ENCODE measurements around the gene KCNIP4. TPM values are rescaled to one million over a fixed set of nuclear protein-coding genes. Genes with fewer than 3 reads are reported as not detected.

The KCNIP4 gene
- total RNA-seq, 1 donor, result 1.7 TPM

DNA sequence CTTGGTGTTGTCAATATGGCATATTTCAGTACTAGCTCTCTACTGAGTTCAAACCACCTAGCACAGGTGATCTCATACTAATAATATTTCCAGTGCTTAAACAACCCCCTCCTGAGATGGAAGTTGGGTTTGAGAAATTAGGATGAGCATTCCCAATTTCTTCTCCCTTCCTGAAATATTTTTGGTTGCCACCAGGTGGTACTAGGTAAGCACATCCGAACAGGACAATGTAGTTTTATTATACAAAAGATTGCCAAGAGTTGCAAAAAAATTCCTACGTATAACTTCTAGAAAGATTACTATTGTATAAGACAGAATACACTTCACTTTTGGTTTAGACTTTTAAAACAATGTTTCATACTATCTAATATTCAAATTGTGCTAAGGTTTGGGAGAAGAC is 763.8 kb downstream of the KCNIP4 start:
- DNase-seq (ENCODE audit: low read depth), result no peak
- no peak overlapping the region for H3K4me3 ChIP-seq (ENCODE audit: low read depth, low read length)
- TF ChIP-seq, protein P1, sequence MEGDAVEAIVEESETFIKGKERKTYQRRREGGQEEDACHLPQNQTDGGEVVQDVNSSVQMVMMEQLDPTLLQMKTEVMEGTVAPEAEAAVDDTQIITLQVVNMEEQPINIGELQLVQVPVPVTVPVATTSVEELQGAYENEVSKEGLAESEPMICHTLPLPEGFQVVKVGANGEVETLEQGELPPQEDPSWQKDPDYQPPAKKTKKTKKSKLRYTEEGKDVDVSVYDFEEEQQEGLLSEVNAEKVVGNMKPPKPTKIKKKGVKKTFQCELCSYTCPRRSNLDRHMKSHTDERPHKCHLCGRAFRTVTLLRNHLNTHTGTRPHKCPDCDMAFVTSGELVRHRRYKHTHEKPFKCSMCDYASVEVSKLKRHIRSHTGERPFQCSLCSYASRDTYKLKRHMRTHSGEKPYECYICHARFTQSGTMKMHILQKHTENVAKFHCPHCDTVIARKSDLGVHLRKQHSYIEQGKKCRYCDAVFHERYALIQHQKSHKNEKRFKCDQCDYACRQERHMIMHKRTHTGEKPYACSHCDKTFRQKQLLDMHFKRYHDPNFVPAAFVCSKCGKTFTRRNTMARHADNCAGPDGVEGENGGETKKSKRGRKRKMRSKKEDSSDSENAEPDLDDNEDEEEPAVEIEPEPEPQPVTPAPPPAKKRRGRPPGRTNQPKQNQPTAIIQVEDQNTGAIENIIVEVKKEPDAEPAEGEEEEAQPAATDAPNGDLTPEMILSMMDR (IDR thresholded peaks at IDR 0.05; ENCODE audit: insufficient read depth, low read length), result no peak

DNA sequence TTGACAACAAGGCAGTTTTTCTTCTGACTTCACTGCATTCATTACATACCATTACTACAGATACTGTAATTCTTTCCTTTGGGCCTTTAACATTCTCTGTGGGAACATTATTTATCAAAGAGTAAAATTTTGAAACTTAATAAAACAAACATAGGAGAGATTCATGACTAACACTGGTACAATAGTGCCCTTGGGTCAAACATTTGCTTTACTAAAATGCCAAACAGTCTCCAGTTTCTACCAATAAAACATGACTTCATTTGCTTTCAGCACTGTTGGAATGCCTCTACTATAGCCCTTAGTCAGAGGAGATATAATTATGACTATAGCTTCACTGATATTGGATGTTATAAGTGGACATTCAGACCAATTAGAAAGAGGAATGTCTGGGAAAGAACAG is 766.9 kb downstream of the KCNIP4 start:
- no peak overlapping the region for H3K4me3 ChIP-seq (ENCODE audit: low read depth, low read length)
- no peak for DNase-seq (ENCODE audit: low read depth)
- TF ChIP-seq, protein P1 (IDR thresholded peaks at IDR 0.05; ENCODE audit: insufficient read depth, low read length), result no peak

DNA sequence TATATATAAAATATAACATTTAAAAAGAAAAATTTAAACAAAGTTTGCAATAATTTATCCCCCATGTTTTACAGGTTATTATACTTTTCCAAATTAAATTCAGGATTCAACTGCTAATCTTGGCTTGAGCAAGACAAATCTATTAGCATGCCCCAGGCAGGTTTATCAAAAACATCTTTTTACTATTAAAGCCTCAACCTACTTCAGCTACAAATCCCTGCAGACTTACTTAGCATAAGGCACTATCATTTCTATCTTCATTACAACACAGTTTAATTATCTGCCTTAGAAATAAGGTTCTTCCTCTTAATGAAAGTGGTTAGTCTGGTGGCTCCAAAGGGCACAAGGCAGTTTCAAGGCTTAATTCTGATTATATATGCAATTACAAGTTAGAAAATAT is 770.7 kb downstream of the KCNIP4 start:
- no peak for DNase-seq (ENCODE audit: low read depth)
- TF ChIP-seq, protein P1 (IDR thresholded peaks at IDR 0.05; ENCODE audit: insufficient read depth, low read length), result no peak
- no peak overlapping the region for H3K4me3 ChIP-seq (ENCODE audit: low read depth, low read length)

DNA sequence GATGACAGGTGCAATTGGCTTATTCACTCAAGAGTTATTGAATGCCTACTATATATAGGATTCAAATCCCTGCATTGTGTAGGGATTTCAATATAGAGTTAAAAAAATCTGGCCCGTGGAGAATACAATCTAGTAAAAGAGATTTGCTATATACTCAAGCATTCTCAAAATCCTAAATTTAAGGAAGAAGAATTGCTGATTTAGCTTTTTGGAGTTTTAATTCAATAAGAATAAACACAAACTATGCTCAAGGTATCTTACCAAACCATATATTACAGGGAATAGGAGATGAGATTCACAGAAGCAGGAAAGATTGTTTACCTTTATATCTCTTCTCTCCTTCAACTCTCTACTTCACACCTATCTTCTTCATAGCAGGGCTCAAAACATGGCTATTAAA is 771.5 kb downstream of the KCNIP4 start:
- no peak overlapping the region for H3K4me3 ChIP-seq (ENCODE audit: low read depth, low read length)
- TF ChIP-seq, protein P1 (IDR thresholded peaks at IDR 0.05; ENCODE audit: insufficient read depth, low read length), result no peak

DNA sequence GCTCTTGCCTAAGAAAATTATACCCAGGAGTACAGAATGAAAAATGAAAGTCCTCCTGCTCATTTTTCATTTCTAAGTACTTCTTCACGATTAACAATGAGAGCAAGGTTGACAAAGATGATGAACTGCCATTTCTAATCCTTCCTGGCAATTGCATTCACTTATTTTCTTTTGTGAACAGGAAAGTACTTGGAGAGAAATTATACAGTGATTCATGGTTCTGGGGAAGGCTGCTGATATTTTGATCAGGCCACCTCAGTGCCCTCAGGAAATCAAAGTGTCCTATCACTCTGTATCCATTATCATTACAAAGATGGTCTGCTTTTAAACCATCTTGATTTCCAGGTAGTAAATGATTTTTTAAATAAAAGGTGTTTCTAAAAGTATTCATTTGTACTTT is 780.9 kb downstream of the KCNIP4 start:
- TF ChIP-seq, protein P1 (IDR thresholded peaks at IDR 0.05; ENCODE audit: insufficient read depth, low read length), result no peak
- H3K4me3 ChIP-seq (ENCODE audit: low read depth, low read length), result no peak overlapping the region
- DNase-seq (ENCODE audit: low read depth), result no peak

More for the DNA sequence above, 771.5 kb downstream of the KCNIP4 start:
- DNase-seq (ENCODE audit: low read depth), result no peak

DNA sequence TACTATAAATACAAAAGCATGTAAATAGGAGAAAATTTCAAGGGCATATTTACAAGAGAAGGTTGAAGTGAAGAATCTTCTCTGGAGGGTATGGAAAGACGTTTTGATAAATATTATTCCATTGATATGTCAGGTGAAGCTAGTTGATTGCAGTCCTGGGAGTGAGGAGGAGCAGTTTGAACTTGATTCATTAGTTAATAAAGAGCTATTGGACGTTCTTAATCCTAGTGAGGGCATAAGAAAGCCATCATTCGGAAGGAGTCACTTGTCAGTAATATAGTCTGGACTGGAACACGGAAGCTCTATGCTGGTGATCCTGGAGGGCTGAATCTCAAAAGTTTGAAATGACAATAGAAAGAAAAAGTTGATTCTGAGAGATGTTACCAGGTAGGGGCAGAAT is 793.2 kb downstream of the KCNIP4 start:
- no peak overlapping the region for H3K4me3 ChIP-seq (ENCODE audit: low read depth, low read length)
- TF ChIP-seq, protein P1 (IDR thresholded peaks at IDR 0.05; ENCODE audit: insufficient read depth, low read length), result no peak
- DNase-seq (ENCODE audit: low read depth), result no peak

DNA sequence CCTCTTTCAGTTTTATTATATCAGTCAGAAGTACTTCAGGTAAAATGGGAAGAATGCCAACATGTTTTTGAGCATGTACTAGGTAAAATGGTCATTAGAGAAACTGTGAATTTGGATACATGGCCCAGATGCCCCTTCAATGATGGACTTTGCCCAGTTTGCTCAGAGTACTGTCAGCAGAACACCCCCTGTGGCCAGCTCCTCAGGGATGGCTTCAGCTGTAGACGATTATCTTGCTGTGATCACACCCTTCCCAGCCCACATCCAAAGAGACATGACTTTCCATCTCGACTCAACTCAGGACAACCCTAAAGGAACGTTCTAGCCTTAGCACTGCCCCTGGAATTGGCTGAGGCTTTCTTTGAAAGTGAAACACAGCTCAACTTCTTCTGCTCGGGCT is 809.2 kb downstream of the KCNIP4 start:
- no peak for DNase-seq (ENCODE audit: low read depth)
- TF ChIP-seq, protein P1 (IDR thresholded peaks at IDR 0.05; ENCODE audit: insufficient read depth, low read length), result no peak
- no peak overlapping the region for H3K4me3 ChIP-seq (ENCODE audit: low read depth, low read length)
